ENCODE data around the gene RPS25.
"Not testable (repeated sequence)": the region's sequence is repeated elsewhere in the genome, so short reads cannot be mapped to it uniquely, and the experiment has no call there.

Gene RPS25

GRCh38 chr11:119039471-119039870, 21.3 kb upstream of the RPS25 start:
- not testable (repeated sequence) for H3K4me3 ChIP-seq (ENCODE audit: low read length in 2 of 2); H2BK15ac ChIP-seq (ENCODE audit: low read length); H3K18ac ChIP-seq (ENCODE audit: low read length); H3K9ac ChIP-seq (ENCODE audit: low read depth, low read length, poor library complexity); H3K4me1 ChIP-seq (ENCODE audit: control insufficient read depth in 2 of 2, insufficient read depth in 1 of 2, low read depth in 1 of 2, low read length in 2 of 2); DNase-seq (ENCODE audit: low spot score); H3K36me3 ChIP-seq (replicated peaks in 1 of 2; ENCODE audit: control insufficient read depth in 2 of 2, insufficient read depth in 2 of 2, low read length in 2 of 2); H3K79me1 ChIP-seq (ENCODE audit: low read depth, low read length); H4K91ac ChIP-seq (ENCODE audit: low read depth, low read length, poor library complexity); H3K9me3 ChIP-seq (replicated peaks in 1 of 2; ENCODE audit: control insufficient read depth in 2 of 2, insufficient read depth in 1 of 2, low read depth in 1 of 2, low read length in 2 of 2); H3K23ac ChIP-seq (ENCODE audit: low read depth, low read length, poor library complexity); H3K14ac ChIP-seq (ENCODE audit: low read length); H2BK5ac ChIP-seq (ENCODE audit: low read length); H3K27me3 ChIP-seq (ENCODE audit: control insufficient read depth in 3 of 3, insufficient read depth in 3 of 3, low read depth in 1 of 3, low read length in 3 of 3); H2BK120ac ChIP-seq (ENCODE audit: low read depth, low read length); H2AK5ac ChIP-seq (ENCODE audit: low read depth, low read length); H4K8ac ChIP-seq (ENCODE audit: low read depth, low read length); H3K4ac ChIP-seq (ENCODE audit: low read length); H3K27ac ChIP-seq (replicated peaks; ENCODE audit: low read length); H3K4me2 ChIP-seq (ENCODE audit: insufficient read depth, low read length, poor library complexity, severe bottlenecking); H2BK12ac ChIP-seq (ENCODE audit: low read length)
- no CpG with 5 or more reads among the region's 11 CpGs for WGBS, 2 donors (ENCODE audit: extremely low coverage in 2 of 2, insufficient read length in 2 of 2, insufficient replicate concordance in 1 of 2)
- H2AFZ ChIP-seq (ENCODE audit: low read length) = peak overlapping the region; percentile 56

GRCh38 chr11:119038884-119039283, 20.7 kb upstream of the RPS25 start:
- Histone ChIP-seq H3K4me1 (ENCODE audit: control insufficient read depth in 2 of 2, insufficient read depth in 1 of 2, low read depth in 1 of 2, low read length in 2 of 2) (peaks cover 0 to 4% of the 10 kb centered on the region in 2 donors), H3K36me3 (replicated peaks in 1 of 2; ENCODE audit: control insufficient read depth in 2 of 2, insufficient read depth in 2 of 2, low read length in 2 of 2) (no peaks in the 10 kb centered on the region), H3K14ac (ENCODE audit: low read length) (no peak overlapping the region), H4K8ac (ENCODE audit: low read depth, low read length) (no peak overlapping the region), H3K4me2 (ENCODE audit: insufficient read depth, low read length, poor library complexity, severe bottlenecking) (no peak overlapping the region), H3K27me3 (ENCODE audit: control insufficient read depth in 3 of 3, insufficient read depth in 3 of 3, low read depth in 1 of 3, low read length in 3 of 3) (no peaks in the 10 kb centered on the region), H3K79me1 (ENCODE audit: low read depth, low read length) (no peaks in the 10 kb centered on the region), H3K9ac (ENCODE audit: low read depth, low read length, poor library complexity) (no peak overlapping the region), H2BK12ac (ENCODE audit: low read length) (no peak overlapping the region), H3K18ac (ENCODE audit: low read length) (no peak overlapping the region), H2BK15ac (ENCODE audit: low read length) (no peak overlapping the region), H2AFZ (ENCODE audit: low read length) (no peak overlapping the region), H2BK120ac (ENCODE audit: low read depth, low read length) (no peak overlapping the region), H3K4me3 (ENCODE audit: low read length in 2 of 2) (no peak overlapping the region), H3K23ac (ENCODE audit: low read depth, low read length, poor library complexity) (no peak overlapping the region), H3K4ac (ENCODE audit: low read length) (no peak overlapping the region), H3K27ac (replicated peaks; ENCODE audit: low read length) (no peak overlapping the region), H2BK5ac (ENCODE audit: low read length) (no peak overlapping the region), H3K9me3 (replicated peaks in 1 of 2; ENCODE audit: control insufficient read depth in 2 of 2, insufficient read depth in 1 of 2, low read depth in 1 of 2, low read length in 2 of 2) (no peaks in the 10 kb centered on the region), H4K91ac (ENCODE audit: low read depth, low read length, poor library complexity) (no peak overlapping the region), H2AK5ac (ENCODE audit: low read depth, low read length) (no peak overlapping the region)
- no CpG with 5 or more reads among the region's 5 CpGs for WGBS, 2 donors (ENCODE audit: extremely low coverage in 2 of 2, insufficient read length in 2 of 2, insufficient replicate concordance in 1 of 2)
- no peak for DNase-seq (ENCODE audit: low spot score)

- Histone ChIP-seq H3K4me1 (ENCODE audit: control insufficient read depth in 2 of 2, insufficient read depth in 1 of 2, low read depth in 1 of 2, low read length in 2 of 2) (peaks cover 0 to 3% of the 10 kb centered on the region in 2 donors), H4K8ac (ENCODE audit: low read depth, low read length) (no peak overlapping the region), H3K36me3 (replicated peaks in 1 of 2; ENCODE audit: control insufficient read depth in 2 of 2, insufficient read depth in 2 of 2, low read length in 2 of 2) (no peaks in the 10 kb centered on the region), H3K4me3 (ENCODE audit: low read length in 2 of 2) (no peak overlapping the region), H2BK120ac (ENCODE audit: low read depth, low read length) (no peak overlapping the region), H2AK5ac (ENCODE audit: low read depth, low read length) (no peak overlapping the region), H3K23ac (ENCODE audit: low read depth, low read length, poor library complexity) (no peak overlapping the region), H2AFZ (ENCODE audit: low read length) (no peak overlapping the region), H3K14ac (ENCODE audit: low read length) (no peak overlapping the region), H3K9me3 (replicated peaks in 1 of 2; ENCODE audit: control insufficient read depth in 2 of 2, insufficient read depth in 1 of 2, low read depth in 1 of 2, low read length in 2 of 2) (no peaks in the 10 kb centered on the region), H3K79me1 (ENCODE audit: low read depth, low read length) (peaks cover 7% of the 10 kb centered on the region), H3K27me3 (ENCODE audit: control insufficient read depth in 3 of 3, insufficient read depth in 3 of 3, low read depth in 1 of 3, low read length in 3 of 3) (no peaks in the 10 kb centered on the region), H2BK15ac (ENCODE audit: low read length) (no peak overlapping the region), H2BK12ac (ENCODE audit: low read length) (no peak overlapping the region), H2BK5ac (ENCODE audit: low read length) (no peak overlapping the region), H3K27ac (replicated peaks; ENCODE audit: low read length) (no peak overlapping the region), H3K4ac (ENCODE audit: low read length) (no peak overlapping the region), H3K4me2 (ENCODE audit: insufficient read depth, low read length, poor library complexity, severe bottlenecking) (no peak overlapping the region), H3K9ac (ENCODE audit: low read depth, low read length, poor library complexity) (no peak overlapping the region), H3K18ac (ENCODE audit: low read length) (no peak overlapping the region), H4K91ac (ENCODE audit: low read depth, low read length, poor library complexity) (no peak overlapping the region)
- DNase-seq (ENCODE audit: low spot score) = no peak
- no CpG with 5 or more reads among the region's 3 CpGs for WGBS, 2 donors (ENCODE audit: extremely low coverage in 2 of 2, insufficient read length in 2 of 2, insufficient replicate concordance in 1 of 2)
These were observed 16.7 kb upstream of the RPS25 start for GRCh38 chr11:119034813-119035212.

- not testable (repeated sequence) for H2BK5ac ChIP-seq (ENCODE audit: low read length); H3K4me3 ChIP-seq (ENCODE audit: low read length in 2 of 2); H3K4ac ChIP-seq (ENCODE audit: low read length); H3K14ac ChIP-seq (ENCODE audit: low read length); H3K9me3 ChIP-seq (replicated peaks in 1 of 2; ENCODE audit: control insufficient read depth in 2 of 2, insufficient read depth in 1 of 2, low read depth in 1 of 2, low read length in 2 of 2); H3K23ac ChIP-seq (ENCODE audit: low read depth, low read length, poor library complexity); H4K8ac ChIP-seq (ENCODE audit: low read depth, low read length); H2BK120ac ChIP-seq (ENCODE audit: low read depth, low read length); H2BK12ac ChIP-seq (ENCODE audit: low read length); H3K27ac ChIP-seq (replicated peaks; ENCODE audit: low read length); H2BK15ac ChIP-seq (ENCODE audit: low read length); H2AK5ac ChIP-seq (ENCODE audit: low read depth, low read length); H2AFZ ChIP-seq (ENCODE audit: low read length); H3K27me3 ChIP-seq (ENCODE audit: control insufficient read depth in 3 of 3, insufficient read depth in 3 of 3, low read depth in 1 of 3, low read length in 3 of 3); DNase-seq (ENCODE audit: low spot score); H3K79me1 ChIP-seq (ENCODE audit: low read depth, low read length); H3K18ac ChIP-seq (ENCODE audit: low read length); H4K91ac ChIP-seq (ENCODE audit: low read depth, low read length, poor library complexity); H3K4me2 ChIP-seq (ENCODE audit: insufficient read depth, low read length, poor library complexity, severe bottlenecking); H3K36me3 ChIP-seq (replicated peaks in 1 of 2; ENCODE audit: control insufficient read depth in 2 of 2, insufficient read depth in 2 of 2, low read length in 2 of 2); H3K9ac ChIP-seq (ENCODE audit: low read depth, low read length, poor library complexity)
- WGBS, 2 donors (ENCODE audit: extremely low coverage in 2 of 2, insufficient read length in 2 of 2, insufficient replicate concordance in 1 of 2) = no CpG with 5 or more reads among the region's 10 CpGs
- peaks cover 6 to 12% of the 10 kb centered on the region in 2 donors for H3K4me1 ChIP-seq (ENCODE audit: control insufficient read depth in 2 of 2, insufficient read depth in 1 of 2, low read depth in 1 of 2, low read length in 2 of 2)
These were observed 15.3 kb upstream of the RPS25 start for GRCh38 chr11:119033421-119033820.
